ENCODE measurements around the gene DOCK10.

- TF ChIP-seq CTCF (IDR thresholded peaks at IDR 0.05) = no peak
- no peak for TF ChIP-seq POLR2A (IDR thresholded peaks at IDR 0.05)
Measured at GRCh38 chr2:225069477-225069876, 27.2 kb upstream of the DOCK10 start.

All from heart left ventricle (tissue), 13 donors.